Neural progenitor cell (in vitro differentiated cells): ENCODE results near the gene CD2AP.

Experiments used
- CTCF ChIP-seq: fragments of 200-600 bp; sonication (generic); IDR thresholded peaks from 2 replicates; pipeline ENCODE4 v1.5.1; 2017; ENCODE audit warnings: antibody characterized with exemption, mild to moderate bottlenecking
- EZH2phosphoT487 ChIP-seq: fragments of 200-600 bp; sonication (generic); IDR thresholded peaks from 2 replicates; pipeline ENCODE4 v1.6.1; 2017; ENCODE audit warnings: antibody characterized with exemption

GRCh38 chr6:47626782-47627181 is 149.2 kb downstream of the CD2AP start:
- no peak for TF ChIP-seq CTCF
- no peak for TF ChIP-seq EZH2phosphoT487
